Liver (tissue), 9 donors: ENCODE data around the gene TMEM154. TPM values are rescaled to one million over a fixed set of nuclear protein-coding genes. Genes with fewer than 3 reads are reported as not detected.
A peak's percentile ranks its signal among the peaks of the same experiment; 100 is the strongest.

Experiments
- DNase-seq: peaks from one replicate; pipeline ENCODE4 v3.0.0-alpha.2; 2017; ENCODE audit warnings: low spot score
- H3K27ac ChIP-seq, 2 donors: one replicate each; pipeline ENCODE4 v1.7.0; 2013; ENCODE audit warnings: inconsistent platforms in 2 of 2, low read length in 2 of 2, control low read depth in 1 of 2, low read depth in 1 of 2, mild to moderate bottlenecking in 1 of 2
- H3K27me3 ChIP-seq, 4 donors: one replicate each; pipeline versions ENCODE4 v1.6.1 to v1.7.0; 2013; ENCODE audit warnings: low read length in 3 of 4, inconsistent platforms in 1 of 4, mild to moderate bottlenecking in 1 of 4, moderate library complexity in 1 of 4; ENCODE audit not compliant: control insufficient read depth in 4 of 4, insufficient read depth in 4 of 4
- H3K36me3 ChIP-seq, 4 donors: one replicate each; pipeline versions ENCODE4 v1.6.1 to v1.7.0; 2013; ENCODE audit warnings: low read length in 3 of 4, mild to moderate bottlenecking in 3 of 4, low read depth in 1 of 4, moderate library complexity in 1 of 4; ENCODE audit not compliant: control insufficient read depth in 4 of 4, insufficient read depth in 3 of 4
- H3K4me1 ChIP-seq, 4 donors: one replicate each; pipeline versions ENCODE4 v1.6.1 to v1.7.0; 2013; ENCODE audit warnings: low read length in 3 of 4, mild to moderate bottlenecking in 3 of 4, moderate library complexity in 1 of 4; ENCODE audit not compliant: control insufficient read depth in 4 of 4, insufficient read depth in 4 of 4
- H3K4me3 ChIP-seq, 3 donors: one replicate each; pipeline versions ENCODE4 v1.6.1 to v1.7.0; 2013; ENCODE audit warnings: low read length in 3 of 3, control low read depth in 1 of 3, low read depth in 1 of 3, mild to moderate bottlenecking in 1 of 3
- H3K9ac ChIP-seq, 2 donors: one replicate each; pipeline ENCODE4 v1.7.0; 2013; ENCODE audit warnings: low read length in 2 of 2, mild to moderate bottlenecking in 2 of 2, moderate library complexity in 2 of 2, control low read depth in 1 of 2, low read depth in 1 of 2
- H3K9me3 ChIP-seq, 4 donors: one replicate each; pipeline versions ENCODE4 v1.6.1 to v1.7.0; 2013; ENCODE audit warnings: low read length in 3 of 4; ENCODE audit not compliant: control insufficient read depth in 4 of 4
- EGR1 ChIP-seq, 2 donors: IDR thresholded peaks; 2 replicates each; pipeline ENCODE4 v1.6.1; 2016 to 2018; ENCODE audit warnings: antibody characterized with exemption in 2 of 2, low read depth in 2 of 2
- FOXA1 ChIP-seq: IDR thresholded peaks from 2 replicates; pipeline ENCODE4 v1.6.1; 2016; ENCODE audit warnings: antibody characterized with exemption
- FOXA2 ChIP-seq: IDR thresholded peaks from 2 replicates; pipeline ENCODE4 v1.6.1; 2016; ENCODE audit warnings: antibody characterized with exemption
- GABPA ChIP-seq, 2 donors: IDR thresholded peaks in 1 of 2; conservative IDR thresholded peaks in 1 of 2; 2 replicates each; pipeline ENCODE4 v1.6.1; 2016; ENCODE audit warnings: antibody characterized with exemption in 2 of 2, mild to moderate bottlenecking in 1 of 2, moderate library complexity in 1 of 2
- HNF4A ChIP-seq, 2 donors: conservative IDR thresholded peaks; 2 replicates each; pipeline ENCODE4 v1.6.1; 2016; ENCODE audit warnings: antibody characterized with exemption in 2 of 2, mild to moderate bottlenecking in 2 of 2
- HNF4G ChIP-seq: IDR thresholded peaks from 2 replicates; pipeline ENCODE4 v1.6.1; 2016; ENCODE audit warnings: antibody characterized with exemption
- JUND ChIP-seq, 2 donors: IDR thresholded peaks; 2 replicates each; pipeline ENCODE4 v1.6.1; 2016; ENCODE audit warnings: antibody characterized with exemption in 2 of 2
- NR2F2 ChIP-seq: IDR thresholded peaks from 2 replicates; pipeline ENCODE4 v1.6.1; 2016; ENCODE audit warnings: antibody characterized with exemption
- RAD21 ChIP-seq, 2 donors: IDR thresholded peaks; 2 replicates each; pipeline ENCODE4 v1.6.1; 2016; ENCODE audit warnings: antibody characterized with exemption in 2 of 2, mild to moderate bottlenecking in 2 of 2
- RXRA ChIP-seq, 2 donors: IDR thresholded peaks; 2 replicates each; pipeline ENCODE4 v1.6.1; 2017 to 2018; ENCODE audit warnings: antibody characterized with exemption in 2 of 2, mild to moderate bottlenecking in 1 of 2
- SP1 ChIP-seq: IDR thresholded peaks from 2 replicates; pipeline ENCODE4 v1.6.1; 2018; ENCODE audit warnings: antibody characterized with exemption, mild to moderate bottlenecking
- TAF1 ChIP-seq: conservative IDR thresholded peaks from 2 replicates; pipeline ENCODE4 v1.6.1; 2016; ENCODE audit warnings: antibody characterized with exemption, mild to moderate bottlenecking
- YY1 ChIP-seq: IDR thresholded peaks from 2 replicates; pipeline ENCODE4 v1.6.1; 2016; ENCODE audit warnings: antibody characterized with exemption, mild to moderate bottlenecking
- WGBS: extraction: QIAGEN DNeasy Blood & Tissue Kit; methylation state at CpG from one replicate; pipeline ENCODE4 v1.1.7; 2013; 5-methylcytosine and 5-hydroxymethylcytosine counted together
- polyA plus RNA-seq, 2 donors: library from polyadenylated mRNA; stranded (reverse) in 1 of 2; unstranded in 1 of 2; fragments of 200-250 nt in 1 of 2; fragments of >200 nt in 1 of 2; fragmentation: Nextera tagmentation in 1 of 2; extraction: Ambion mirVana in 1 of 2; gene quantifications; one replicate each; pipeline versions ENCODE4 v1.2.1 to v1.2.3, GENCODE V29; 2013 to 2015
- total RNA-seq, 2 donors: library from RNA; depleted of rRNA; stranded (reverse); fragments of >200 nt; gene quantifications; one replicate each; pipeline ENCODE4 v1.2.3, GENCODE V29; 2014
- TF ChIP-seq, protein P1 (sequence below): fragments of 150-350 bp; IDR thresholded peaks from 2 replicates; pipeline ENCODE4 v1.5.1; 2017; ENCODE audit warnings: improper control_type of control experiment, low read depth, low read length; ENCODE audit not compliant: missing input control
- TF ChIP-seq, protein P2 (sequence below): IDR thresholded peaks from 2 replicates; pipeline ENCODE4 v1.6.1; 2016; ENCODE audit warnings: antibody characterized with exemption
- TF ChIP-seq, protein P3 (sequence below): IDR thresholded peaks from 2 replicates; pipeline ENCODE4 v1.6.1; 2016; ENCODE audit warnings: antibody characterized with exemption
- TF ChIP-seq, protein P4 (sequence below): IDR thresholded peaks from 2 replicates; pipeline ENCODE4 v1.6.1; 2016; ENCODE audit warnings: antibody characterized with exemption, mild to moderate bottlenecking
- donor health status: healthy.
- donor health status: healthy.
- donor health status: healthy.
- donor health status: healthy.
- donor health status: healthy.

Gene TMEM154
- total and polyA plus RNA-seq, 4 donors, result 0.32 to 4.4 (median 2.3) TPM

DNA sequence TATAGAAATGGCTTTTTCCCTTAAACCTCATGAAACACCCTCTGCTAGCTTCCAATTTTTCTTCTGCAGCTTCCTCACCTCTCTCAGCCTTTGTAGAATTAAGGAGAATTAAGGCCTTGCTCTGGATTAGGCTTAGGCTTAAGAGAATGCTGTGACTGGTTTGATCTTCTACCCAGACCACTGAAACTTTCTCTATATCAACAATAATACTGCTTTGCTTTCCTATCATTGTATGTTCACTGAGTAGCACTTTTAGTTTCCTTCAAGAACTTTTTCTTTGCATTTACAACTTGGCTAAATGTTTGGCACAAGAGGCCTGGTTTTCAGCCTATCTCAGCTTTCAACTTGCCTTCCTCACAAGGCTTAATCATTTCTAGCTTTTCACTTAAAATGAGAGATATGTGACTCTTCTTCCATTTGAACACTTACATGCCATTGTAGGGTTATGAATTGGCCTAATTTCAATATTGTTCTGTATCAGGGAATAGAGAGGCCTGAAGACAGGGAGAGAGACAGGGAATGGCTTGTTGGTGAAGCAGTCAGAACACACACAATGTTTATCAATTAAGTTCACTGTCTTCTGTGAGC lies 28.2 kb downstream of the TMEM154 start:
- TF ChIP-seq TAF1 (no peak), FOXA2 (no peak), FOXA1 (no peak)
- TF ChIP-seq, protein P1, sequence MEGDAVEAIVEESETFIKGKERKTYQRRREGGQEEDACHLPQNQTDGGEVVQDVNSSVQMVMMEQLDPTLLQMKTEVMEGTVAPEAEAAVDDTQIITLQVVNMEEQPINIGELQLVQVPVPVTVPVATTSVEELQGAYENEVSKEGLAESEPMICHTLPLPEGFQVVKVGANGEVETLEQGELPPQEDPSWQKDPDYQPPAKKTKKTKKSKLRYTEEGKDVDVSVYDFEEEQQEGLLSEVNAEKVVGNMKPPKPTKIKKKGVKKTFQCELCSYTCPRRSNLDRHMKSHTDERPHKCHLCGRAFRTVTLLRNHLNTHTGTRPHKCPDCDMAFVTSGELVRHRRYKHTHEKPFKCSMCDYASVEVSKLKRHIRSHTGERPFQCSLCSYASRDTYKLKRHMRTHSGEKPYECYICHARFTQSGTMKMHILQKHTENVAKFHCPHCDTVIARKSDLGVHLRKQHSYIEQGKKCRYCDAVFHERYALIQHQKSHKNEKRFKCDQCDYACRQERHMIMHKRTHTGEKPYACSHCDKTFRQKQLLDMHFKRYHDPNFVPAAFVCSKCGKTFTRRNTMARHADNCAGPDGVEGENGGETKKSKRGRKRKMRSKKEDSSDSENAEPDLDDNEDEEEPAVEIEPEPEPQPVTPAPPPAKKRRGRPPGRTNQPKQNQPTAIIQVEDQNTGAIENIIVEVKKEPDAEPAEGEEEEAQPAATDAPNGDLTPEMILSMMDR, result no peak
- no peaks in the 10 kb centered on the region for H3K36me3 ChIP-seq
- H3K9me3 ChIP-seq, result no peaks in the 10 kb centered on the region
- peaks cover 0 to 7% (median 1%) of the 10 kb centered on the region in 4 donors for H3K4me1 ChIP-seq
- no peak overlapping the region for H3K9ac ChIP-seq
- no peak overlapping the region for H3K27ac ChIP-seq
- no peak for DNase-seq
- no peak overlapping the region for H3K4me3 ChIP-seq
- H3K27me3 ChIP-seq, result no peaks in the 10 kb centered on the region

DNA sequence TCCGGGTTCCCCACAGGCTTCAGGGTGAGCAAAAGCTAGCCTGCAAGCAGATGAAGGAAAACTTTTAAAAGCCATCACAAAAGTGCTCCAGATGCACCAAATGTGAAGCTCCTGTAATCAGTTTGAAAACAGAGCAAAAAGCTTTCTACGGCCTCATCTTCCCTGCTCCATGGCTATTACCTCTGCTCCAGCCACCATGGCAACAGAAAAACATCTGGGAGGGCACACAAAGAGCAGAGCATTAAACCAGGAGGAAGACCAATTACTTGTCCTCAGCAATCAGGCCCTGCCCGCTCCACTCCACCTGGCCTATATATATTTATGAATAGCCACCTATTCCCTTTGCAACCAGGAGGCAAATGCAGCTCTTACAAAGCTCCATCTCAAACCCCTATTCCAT lies 33.6 kb downstream of the TMEM154 start:
- Histone ChIP-seq H3K9ac (no peak overlapping the region), H3K27ac (no peak overlapping the region), H3K4me1 (peaks cover 0 to 4% (median 0%) of the 10 kb centered on the region in 4 donors), H3K9me3 (no peaks in the 10 kb centered on the region), H3K36me3 (no peaks in the 10 kb centered on the region), H3K4me3 (no peak overlapping the region), H3K27me3 (no peaks in the 10 kb centered on the region)
- WGBS, result 91% methylated on average over 3 of the region's 3 CpGs
- DNase-seq, result no peak
- TF ChIP-seq NR2F2, result no peak
- TF ChIP-seq SP1, result no peak
- TF ChIP-seq, protein P2, sequence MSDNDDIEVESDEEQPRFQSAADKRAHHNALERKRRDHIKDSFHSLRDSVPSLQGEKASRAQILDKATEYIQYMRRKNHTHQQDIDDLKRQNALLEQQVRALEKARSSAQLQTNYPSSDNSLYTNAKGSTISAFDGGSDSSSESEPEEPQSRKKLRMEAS, result no peak
- no peak for TF ChIP-seq FOXA1
- no peak for TF ChIP-seq TAF1
- TF ChIP-seq RAD21 (IDR thresholded peaks at IDR 0.05), result no peak
- TF ChIP-seq HNF4G, result no peak
- TF ChIP-seq GABPA (IDR thresholded peaks at IDR 0.05 in 1 of 2, conservative IDR thresholded peaks at IDR 0.05 in 1 of 2), result no peak
- TF ChIP-seq FOXA2, result no peak
- TF ChIP-seq YY1, result no peak
- no peak for TF ChIP-seq JUND (IDR thresholded peaks at IDR 0.05)
- no peak for TF ChIP-seq RXRA (IDR thresholded peaks at IDR 0.05)
- no peak for TF ChIP-seq HNF4A (conservative IDR thresholded peaks at IDR 0.05)

DNA sequence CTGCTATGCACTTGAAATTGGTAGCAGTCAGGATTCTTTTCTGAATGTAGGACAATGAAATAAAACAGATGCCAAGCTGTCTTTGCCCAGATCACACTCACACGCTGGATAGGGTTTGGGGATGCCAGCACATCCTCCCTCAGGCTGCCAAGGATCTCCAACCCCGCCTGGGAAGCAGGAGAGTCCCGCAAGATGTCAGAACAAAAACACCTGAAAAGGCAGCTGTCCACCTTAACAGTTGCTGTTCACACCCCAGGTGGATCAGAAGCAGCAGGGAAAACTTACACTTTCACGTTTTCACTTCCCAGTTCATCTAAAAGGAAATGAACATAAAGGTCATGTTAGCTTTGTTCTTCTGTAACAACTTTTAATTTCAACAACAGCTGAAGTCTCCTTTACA lies 35.7 kb downstream of the TMEM154 start:
- WGBS, result 70% methylated on average over 4 of the region's 4 CpGs
- no peaks in the 10 kb centered on the region for H3K36me3 ChIP-seq
- H3K27ac ChIP-seq, result peak overlapping the region; percentile 37 to 40
- H3K27me3 ChIP-seq, result no peaks in the 10 kb centered on the region
- H3K9me3 ChIP-seq, result no peaks in the 10 kb centered on the region
- no peak overlapping the region for H3K9ac ChIP-seq
- peaks cover 0 to 10% (median 0%) of the 10 kb centered on the region in 4 donors for H3K4me1 ChIP-seq
- no peak for DNase-seq
- no peak overlapping the region for H3K4me3 ChIP-seq
- TF ChIP-seq, protein P3, sequence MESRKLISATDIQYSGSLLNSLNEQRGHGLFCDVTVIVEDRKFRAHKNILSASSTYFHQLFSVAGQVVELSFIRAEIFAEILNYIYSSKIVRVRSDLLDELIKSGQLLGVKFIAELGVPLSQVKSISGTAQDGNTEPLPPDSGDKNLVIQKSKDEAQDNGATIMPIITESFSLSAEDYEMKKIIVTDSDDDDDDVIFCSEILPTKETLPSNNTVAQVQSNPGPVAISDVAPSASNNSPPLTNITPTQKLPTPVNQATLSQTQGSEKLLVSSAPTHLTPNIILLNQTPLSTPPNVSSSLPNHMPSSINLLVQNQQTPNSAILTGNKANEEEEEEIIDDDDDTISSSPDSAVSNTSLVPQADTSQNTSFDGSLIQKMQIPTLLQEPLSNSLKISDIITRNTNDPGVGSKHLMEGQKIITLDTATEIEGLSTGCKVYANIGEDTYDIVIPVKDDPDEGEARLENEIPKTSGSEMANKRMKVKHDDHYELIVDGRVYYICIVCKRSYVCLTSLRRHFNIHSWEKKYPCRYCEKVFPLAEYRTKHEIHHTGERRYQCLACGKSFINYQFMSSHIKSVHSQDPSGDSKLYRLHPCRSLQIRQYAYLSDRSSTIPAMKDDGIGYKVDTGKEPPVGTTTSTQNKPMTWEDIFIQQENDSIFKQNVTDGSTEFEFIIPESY, result no peak
- TF ChIP-seq NR2F2 (no peak), HNF4A (conservative IDR thresholded peaks at IDR 0.05) (no peak), RXRA (IDR thresholded peaks at IDR 0.05) (no peak), HNF4G (no peak), EGR1 (IDR thresholded peaks at IDR 0.05; ENCODE audit: low read depth in 2 of 2) (no peak), FOXA2 (no peak), FOXA1 (no peak), JUND (IDR thresholded peaks at IDR 0.05) (no peak), SP1 (no peak), YY1 (no peak)
- TF ChIP-seq, protein P2, result no peak
- TF ChIP-seq, protein P1, result no peak
- TF ChIP-seq, protein P4, sequence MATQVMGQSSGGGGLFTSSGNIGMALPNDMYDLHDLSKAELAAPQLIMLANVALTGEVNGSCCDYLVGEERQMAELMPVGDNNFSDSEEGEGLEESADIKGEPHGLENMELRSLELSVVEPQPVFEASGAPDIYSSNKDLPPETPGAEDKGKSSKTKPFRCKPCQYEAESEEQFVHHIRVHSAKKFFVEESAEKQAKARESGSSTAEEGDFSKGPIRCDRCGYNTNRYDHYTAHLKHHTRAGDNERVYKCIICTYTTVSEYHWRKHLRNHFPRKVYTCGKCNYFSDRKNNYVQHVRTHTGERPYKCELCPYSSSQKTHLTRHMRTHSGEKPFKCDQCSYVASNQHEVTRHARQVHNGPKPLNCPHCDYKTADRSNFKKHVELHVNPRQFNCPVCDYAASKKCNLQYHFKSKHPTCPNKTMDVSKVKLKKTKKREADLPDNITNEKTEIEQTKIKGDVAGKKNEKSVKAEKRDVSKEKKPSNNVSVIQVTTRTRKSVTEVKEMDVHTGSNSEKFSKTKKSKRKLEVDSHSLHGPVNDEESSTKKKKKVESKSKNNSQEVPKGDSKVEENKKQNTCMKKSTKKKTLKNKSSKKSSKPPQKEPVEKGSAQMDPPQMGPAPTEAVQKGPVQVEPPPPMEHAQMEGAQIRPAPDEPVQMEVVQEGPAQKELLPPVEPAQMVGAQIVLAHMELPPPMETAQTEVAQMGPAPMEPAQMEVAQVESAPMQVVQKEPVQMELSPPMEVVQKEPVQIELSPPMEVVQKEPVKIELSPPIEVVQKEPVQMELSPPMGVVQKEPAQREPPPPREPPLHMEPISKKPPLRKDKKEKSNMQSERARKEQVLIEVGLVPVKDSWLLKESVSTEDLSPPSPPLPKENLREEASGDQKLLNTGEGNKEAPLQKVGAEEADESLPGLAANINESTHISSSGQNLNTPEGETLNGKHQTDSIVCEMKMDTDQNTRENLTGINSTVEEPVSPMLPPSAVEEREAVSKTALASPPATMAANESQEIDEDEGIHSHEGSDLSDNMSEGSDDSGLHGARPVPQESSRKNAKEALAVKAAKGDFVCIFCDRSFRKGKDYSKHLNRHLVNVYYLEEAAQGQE, result no peak
